ENCODE results near the gene PIGU. TPM values are rescaled to one million over a fixed set of nuclear protein-coding genes. Genes with fewer than 3 reads are reported as not detected.

PIGU gene
- total RNA-seq, 1 donor from 2014 or later, result 54.9 TPM

DNA sequence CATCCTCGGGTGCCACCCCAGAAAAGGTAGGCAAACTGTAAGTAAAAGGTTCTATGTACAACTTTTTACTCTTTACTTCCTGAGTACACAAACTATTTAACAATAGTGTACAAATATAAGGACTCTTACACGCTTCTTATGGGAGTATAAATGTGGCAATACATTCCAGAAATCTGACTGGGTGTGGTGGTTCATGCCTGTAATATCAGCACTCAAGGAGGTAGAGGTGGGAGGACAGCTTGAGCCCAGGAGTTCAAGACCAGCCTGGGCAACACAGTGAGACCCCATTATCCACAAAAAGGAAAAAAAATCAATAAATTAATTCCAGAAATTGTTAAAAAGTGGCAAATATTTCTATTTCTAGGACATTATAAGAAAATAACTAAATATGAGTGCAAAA, 48.9 kb downstream of the PIGU start:
- Mint-ChIP-seq H3K4me3 (no peak overlapping the region), H3K36me3 (ENCODE audit: low read depth) (peaks cover 9% of the 10 kb centered on the region), H3K4me1 (peaks cover 11% of the 10 kb centered on the region), H3K27ac (ENCODE audit: unreplicated experiment) (no peak overlapping the region), H3K9me3 (no peaks in the 10 kb centered on the region), H3K27me3 (ENCODE audit: low read depth) (no peaks in the 10 kb centered on the region)
- TF ChIP-seq, protein P1, sequence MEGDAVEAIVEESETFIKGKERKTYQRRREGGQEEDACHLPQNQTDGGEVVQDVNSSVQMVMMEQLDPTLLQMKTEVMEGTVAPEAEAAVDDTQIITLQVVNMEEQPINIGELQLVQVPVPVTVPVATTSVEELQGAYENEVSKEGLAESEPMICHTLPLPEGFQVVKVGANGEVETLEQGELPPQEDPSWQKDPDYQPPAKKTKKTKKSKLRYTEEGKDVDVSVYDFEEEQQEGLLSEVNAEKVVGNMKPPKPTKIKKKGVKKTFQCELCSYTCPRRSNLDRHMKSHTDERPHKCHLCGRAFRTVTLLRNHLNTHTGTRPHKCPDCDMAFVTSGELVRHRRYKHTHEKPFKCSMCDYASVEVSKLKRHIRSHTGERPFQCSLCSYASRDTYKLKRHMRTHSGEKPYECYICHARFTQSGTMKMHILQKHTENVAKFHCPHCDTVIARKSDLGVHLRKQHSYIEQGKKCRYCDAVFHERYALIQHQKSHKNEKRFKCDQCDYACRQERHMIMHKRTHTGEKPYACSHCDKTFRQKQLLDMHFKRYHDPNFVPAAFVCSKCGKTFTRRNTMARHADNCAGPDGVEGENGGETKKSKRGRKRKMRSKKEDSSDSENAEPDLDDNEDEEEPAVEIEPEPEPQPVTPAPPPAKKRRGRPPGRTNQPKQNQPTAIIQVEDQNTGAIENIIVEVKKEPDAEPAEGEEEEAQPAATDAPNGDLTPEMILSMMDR (conservative IDR thresholded peaks at IDR 0.05), result no peak
- DNase-seq (ENCODE audit: low read depth, low spot score), result no peak

DNA sequence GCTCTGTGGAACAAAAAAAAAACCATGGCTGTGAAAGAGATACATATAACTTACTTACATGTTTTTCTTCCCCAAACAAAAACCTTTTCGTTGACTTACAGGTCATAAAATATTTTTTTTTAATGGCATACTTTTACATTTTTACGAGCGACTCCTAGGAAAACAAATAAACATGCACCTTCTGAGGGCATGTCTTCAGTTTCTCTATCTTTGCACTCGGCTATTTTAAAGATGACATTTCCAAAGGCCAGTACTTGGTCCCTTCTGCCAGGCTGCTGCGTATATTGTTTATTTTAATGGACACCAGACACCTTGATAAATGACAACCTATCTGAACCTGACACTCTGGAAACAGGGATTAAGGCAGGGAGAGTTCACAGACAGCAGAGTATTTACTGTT, 49.4 kb downstream of the PIGU start:
- Mint-ChIP-seq H3K4me3 (no peak overlapping the region), H3K4me1 (peaks cover 11% of the 10 kb centered on the region), H3K9me3 (no peaks in the 10 kb centered on the region), H3K36me3 (ENCODE audit: low read depth) (peaks cover 9% of the 10 kb centered on the region), H3K27me3 (ENCODE audit: low read depth) (no peaks in the 10 kb centered on the region), H3K27ac (ENCODE audit: unreplicated experiment) (no peak overlapping the region)
- DNase-seq (ENCODE audit: low read depth, low spot score), result no peak
- TF ChIP-seq, protein P1 (conservative IDR thresholded peaks at IDR 0.05), result no peak

DNA sequence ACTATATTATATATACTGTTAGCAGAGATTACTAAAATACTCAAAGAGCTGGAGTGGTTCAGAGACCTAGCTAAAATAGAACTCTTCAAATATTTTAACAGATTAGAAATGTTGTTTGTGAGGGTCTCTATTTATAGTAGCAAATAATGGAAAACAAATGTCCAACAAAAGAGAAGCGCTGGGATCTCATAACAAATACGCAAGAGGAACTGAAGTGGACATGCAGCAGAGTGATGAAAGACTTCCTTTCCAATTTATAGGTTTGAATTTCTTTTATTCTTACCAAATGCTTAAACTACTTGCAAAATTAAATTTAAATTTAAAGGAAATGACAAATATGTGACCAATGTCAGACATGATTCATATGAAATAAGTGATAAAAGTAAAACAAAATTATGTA, 49.9 kb downstream of the PIGU start:
- H3K9me3 Mint-ChIP-seq, result no peaks in the 10 kb centered on the region
- no peaks in the 10 kb centered on the region for H3K27me3 Mint-ChIP-seq (ENCODE audit: low read depth)
- no peak overlapping the region for H3K27ac Mint-ChIP-seq (ENCODE audit: unreplicated experiment)
- peaks cover 11% of the 10 kb centered on the region for H3K4me1 Mint-ChIP-seq
- no peak for DNase-seq (ENCODE audit: low read depth, low spot score)
- TF ChIP-seq, protein P1 (conservative IDR thresholded peaks at IDR 0.05), result no peak
- peaks cover 9% of the 10 kb centered on the region for H3K36me3 Mint-ChIP-seq (ENCODE audit: low read depth)
- H3K4me3 Mint-ChIP-seq, result no peak overlapping the region

- H3K4me1 Mint-ChIP-seq, result peaks cover 11% of the 10 kb centered on the region
- H3K27me3 Mint-ChIP-seq (ENCODE audit: low read depth), result no peaks in the 10 kb centered on the region
- no peaks in the 10 kb centered on the region for H3K9me3 Mint-ChIP-seq
- H3K36me3 Mint-ChIP-seq (ENCODE audit: low read depth), result peaks cover 26% of the 10 kb centered on the region
- H3K27ac Mint-ChIP-seq (ENCODE audit: unreplicated experiment), result peak overlapping the region; percentile 37
- DNase-seq (ENCODE audit: low read depth, low spot score), result peak; percentile 33
- TF ChIP-seq, protein P1 (conservative IDR thresholded peaks at IDR 0.05), result no peak
- no peak overlapping the region for H3K4me3 Mint-ChIP-seq
These were observed 52.3 kb downstream of the PIGU start for GRCh38 chr20:34624629-34625028.

DNA sequence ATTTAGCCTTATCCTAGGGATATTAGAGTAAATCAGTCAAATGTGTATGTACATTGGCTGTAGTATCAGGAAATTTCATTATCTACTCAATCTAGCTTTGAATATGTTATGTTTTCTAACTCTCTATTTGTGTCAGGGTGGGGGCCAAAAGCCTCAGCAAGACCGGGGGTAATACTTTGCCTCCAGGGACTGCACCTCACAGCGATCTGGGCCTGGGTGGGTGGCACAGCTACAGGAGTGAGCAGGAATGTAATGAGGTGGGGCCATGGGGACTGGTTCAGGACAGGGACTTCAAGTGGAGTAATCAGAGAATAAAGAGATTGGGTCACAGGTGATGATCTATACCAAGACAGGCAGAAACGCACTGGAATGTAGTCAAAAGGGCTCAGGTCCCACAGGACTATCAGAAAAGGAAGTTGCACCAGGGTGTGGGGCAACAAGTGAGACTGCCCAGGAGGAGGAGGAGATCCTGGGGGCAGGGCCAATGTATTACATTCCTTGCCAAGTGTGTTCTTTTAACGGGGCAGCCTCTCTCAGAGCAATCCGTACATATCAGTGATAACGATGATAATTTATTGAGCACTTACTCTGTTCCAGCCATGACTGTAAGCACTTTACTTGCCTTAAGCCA, 54.0 kb downstream of the PIGU start:
- H3K4me3 Mint-ChIP-seq, result no peak overlapping the region
- H3K27ac Mint-ChIP-seq (ENCODE audit: unreplicated experiment), result no peak overlapping the region
- DNase-seq (ENCODE audit: low read depth, low spot score), result no peak
- H3K27me3 Mint-ChIP-seq (ENCODE audit: low read depth), result no peaks in the 10 kb centered on the region
- peaks cover 11% of the 10 kb centered on the region for H3K4me1 Mint-ChIP-seq
- peaks cover 29% of the 10 kb centered on the region for H3K36me3 Mint-ChIP-seq (ENCODE audit: low read depth)
- no peaks in the 10 kb centered on the region for H3K9me3 Mint-ChIP-seq
- TF ChIP-seq, protein P1 (conservative IDR thresholded peaks at IDR 0.05), result no peak

All from neural crest cell (in vitro differentiated cells).